Adipocyte (in vitro differentiated cells): ENCODE measurements around the gene PDE8B.

Experiments used
- DNase-seq: peaks from one replicate; pipeline ENCODE4 v3.0.0-alpha.2; 2015; ENCODE audit warnings: low read depth
- H3K27me3 ChIP-seq: replicated peaks from 2 replicates; pipeline ENCODE4 v1.7.0; 2013; ENCODE audit warnings: mild to moderate bottlenecking, low read length, moderate library complexity; ENCODE audit not compliant: control insufficient read depth, insufficient read depth
- H3K36me3 ChIP-seq: 2 replicates; pipeline ENCODE4 v1.7.0; 2013; ENCODE audit warnings: low read length, mild to moderate bottlenecking, moderate library complexity; ENCODE audit not compliant: control insufficient read depth, insufficient read depth, severe bottlenecking
- H3K4me1 ChIP-seq: 2 replicates; pipeline ENCODE4 v1.7.0; 2013; ENCODE audit warnings: mild to moderate bottlenecking, low read length, moderate library complexity; ENCODE audit not compliant: control insufficient read depth, insufficient read depth
- H3K4me3 ChIP-seq: 2 replicates; pipeline ENCODE4 v1.7.0; 2013; ENCODE audit warnings: mild to moderate bottlenecking, low read length, moderate library complexity
- H3K9ac ChIP-seq: 2 replicates; pipeline ENCODE4 v1.7.0; 2013; ENCODE audit warnings: mild to moderate bottlenecking, low read length, moderate library complexity
- H3K9me3 ChIP-seq: 2 replicates; pipeline ENCODE4 v1.7.0; 2013; ENCODE audit warnings: mild to moderate bottlenecking, low read length, moderate library complexity; ENCODE audit not compliant: control insufficient read depth

The PDE8B gene

DNA sequence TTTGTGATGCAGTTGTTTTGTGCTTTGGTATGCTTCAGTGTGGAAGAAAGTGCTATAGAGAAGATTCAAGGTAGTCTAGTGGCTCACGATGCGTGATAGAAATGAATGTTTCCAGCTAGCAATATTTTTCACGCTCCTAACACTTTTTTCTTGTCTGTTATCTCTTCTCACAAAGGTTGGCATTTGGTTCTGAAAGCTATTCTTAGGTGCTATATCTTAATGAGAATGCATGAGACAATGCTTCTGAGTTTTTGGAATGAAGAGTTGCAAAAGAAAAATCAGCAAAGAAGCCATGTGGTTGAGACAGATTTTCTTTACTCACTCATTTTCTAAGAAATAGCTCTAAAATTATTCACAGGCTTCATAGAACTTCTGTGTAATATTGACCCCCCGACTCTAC is 122.6 kb downstream of the PDE8B start:
- no peak for DNase-seq
- H3K9me3 ChIP-seq = no peaks in the 10 kb centered on the region
- no peak overlapping the region for H3K9ac ChIP-seq
- no peaks in the 10 kb centered on the region for H3K27me3 ChIP-seq
- peaks cover 16% of the 10 kb centered on the region for H3K4me1 ChIP-seq
- peaks cover 13% of the 10 kb centered on the region for H3K36me3 ChIP-seq
- H3K4me3 ChIP-seq = no peak overlapping the region

DNA sequence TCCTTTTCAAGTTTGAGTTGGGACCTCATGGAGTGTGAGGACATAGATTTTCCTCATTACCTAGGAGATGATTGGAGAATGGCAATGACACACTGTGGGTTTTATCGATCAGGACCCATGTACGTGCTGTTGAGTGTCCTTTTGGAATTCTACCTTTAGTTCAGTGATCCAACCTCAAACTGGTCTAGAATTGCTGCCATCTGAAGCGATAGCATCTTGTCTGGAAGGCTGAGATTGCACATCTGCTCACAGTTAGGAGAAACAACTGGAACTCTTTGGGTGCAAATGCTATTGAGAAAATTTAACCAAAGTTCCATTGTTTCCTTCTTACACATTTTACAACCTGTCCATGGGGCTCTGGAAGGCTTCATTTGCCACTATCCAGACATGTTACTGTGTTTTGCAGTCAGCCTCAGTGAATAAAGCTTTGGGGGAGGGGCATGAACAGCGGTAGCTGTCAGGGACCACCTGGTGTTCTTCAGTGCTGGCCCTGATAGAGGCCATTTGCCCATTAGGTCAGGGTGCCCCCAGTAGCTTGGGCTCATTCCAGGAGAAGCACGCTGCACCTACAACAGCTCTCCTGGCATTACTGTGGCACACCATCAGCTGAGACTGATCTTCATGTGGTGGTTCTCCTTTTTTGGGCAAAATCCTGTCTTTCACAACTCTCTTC is 123.1 kb downstream of the PDE8B start:
- no peak for DNase-seq
- peaks cover 13% of the 10 kb centered on the region for H3K4me1 ChIP-seq
- peaks cover 13% of the 10 kb centered on the region for H3K36me3 ChIP-seq
- no peaks in the 10 kb centered on the region for H3K27me3 ChIP-seq
- no peaks in the 10 kb centered on the region for H3K9me3 ChIP-seq
- no peak overlapping the region for H3K9ac ChIP-seq
- H3K4me3 ChIP-seq = no peak overlapping the region

DNA sequence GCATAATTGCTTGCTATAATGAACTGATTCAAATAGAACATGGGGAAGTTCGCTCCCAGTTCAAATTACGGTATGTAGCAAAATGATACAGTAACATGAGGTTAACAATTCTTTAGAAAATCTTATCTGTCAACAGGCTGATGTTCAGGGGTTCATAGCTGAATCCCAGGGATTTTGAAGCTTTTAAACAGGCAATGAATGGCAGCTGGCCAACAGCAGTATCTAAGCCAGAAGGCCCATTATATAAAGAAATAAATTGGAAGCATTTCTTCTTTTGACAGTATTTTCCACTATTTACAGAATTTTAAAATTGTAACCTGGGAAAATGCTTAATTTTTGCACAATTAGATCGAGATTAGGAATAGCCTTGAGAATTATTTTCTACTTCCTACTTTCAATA is 126.8 kb downstream of the PDE8B start:
- no peaks in the 10 kb centered on the region for H3K9me3 ChIP-seq
- DNase-seq = no peak
- no peak overlapping the region for H3K4me3 ChIP-seq
- H3K4me1 ChIP-seq = no peaks in the 10 kb centered on the region
- no peaks in the 10 kb centered on the region for H3K27me3 ChIP-seq
- peaks cover 10% of the 10 kb centered on the region for H3K36me3 ChIP-seq
- H3K9ac ChIP-seq = no peak overlapping the region

DNA sequence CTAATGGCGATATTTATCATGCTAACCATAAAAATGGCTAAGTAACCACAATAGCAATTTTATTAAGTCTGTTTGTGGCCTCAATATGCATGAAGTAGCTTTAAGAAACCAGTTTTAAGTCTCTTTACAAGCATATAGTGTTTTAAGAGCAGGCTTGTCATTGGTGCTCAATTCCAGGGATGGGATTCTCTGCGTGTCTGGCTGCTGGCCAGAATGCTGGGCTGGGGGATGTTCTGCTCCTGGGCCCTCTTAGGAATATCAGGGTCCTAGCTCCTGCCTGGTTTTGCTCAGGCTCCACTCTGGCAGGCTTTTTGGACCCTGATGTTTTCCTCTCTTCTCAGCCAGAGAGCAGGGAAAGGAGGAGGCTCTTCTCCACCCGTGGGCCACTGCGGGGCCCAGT is 127.2 kb downstream of the PDE8B start:
- Histone ChIP-seq H3K9me3 (no peaks in the 10 kb centered on the region), H3K9ac (no peak overlapping the region), H3K4me3 (no peak overlapping the region), H3K27me3 (no peaks in the 10 kb centered on the region), H3K4me1 (no peaks in the 10 kb centered on the region), H3K36me3 (peaks cover 10% of the 10 kb centered on the region)
- DNase-seq = no peak

DNA sequence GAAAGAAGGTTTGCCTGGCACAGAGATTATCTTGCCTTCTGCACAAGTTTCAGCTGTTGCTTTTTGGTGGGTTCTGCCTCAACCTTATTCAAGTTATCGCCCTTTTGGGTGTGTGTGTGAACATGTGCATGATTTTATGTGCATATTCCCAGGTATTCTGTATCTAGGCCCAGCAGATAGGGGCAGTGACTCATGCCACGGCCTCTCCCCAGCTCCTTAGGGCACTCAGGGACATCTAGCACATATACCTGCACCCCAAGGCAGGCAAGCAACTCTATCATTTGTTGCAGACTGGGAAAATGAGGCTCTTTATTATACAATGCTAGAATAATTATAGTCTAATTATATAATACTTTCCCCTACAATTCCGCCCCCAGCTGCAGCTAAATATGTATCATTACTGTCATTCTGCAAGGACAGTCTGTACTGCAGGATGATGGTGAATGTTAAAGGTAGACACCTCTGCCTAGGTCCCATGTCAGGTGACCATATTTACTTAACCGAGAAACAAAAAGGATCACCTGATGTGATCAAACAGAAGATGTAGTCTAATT is 128.9 kb downstream of the PDE8B start:
- H3K9ac ChIP-seq = no peak overlapping the region
- H3K4me3 ChIP-seq = no peak overlapping the region
- H3K36me3 ChIP-seq = peaks cover 8% of the 10 kb centered on the region
- no peak for DNase-seq
- no peaks in the 10 kb centered on the region for H3K27me3 ChIP-seq
- H3K4me1 ChIP-seq = no peaks in the 10 kb centered on the region
- H3K9me3 ChIP-seq = no peaks in the 10 kb centered on the region

DNA sequence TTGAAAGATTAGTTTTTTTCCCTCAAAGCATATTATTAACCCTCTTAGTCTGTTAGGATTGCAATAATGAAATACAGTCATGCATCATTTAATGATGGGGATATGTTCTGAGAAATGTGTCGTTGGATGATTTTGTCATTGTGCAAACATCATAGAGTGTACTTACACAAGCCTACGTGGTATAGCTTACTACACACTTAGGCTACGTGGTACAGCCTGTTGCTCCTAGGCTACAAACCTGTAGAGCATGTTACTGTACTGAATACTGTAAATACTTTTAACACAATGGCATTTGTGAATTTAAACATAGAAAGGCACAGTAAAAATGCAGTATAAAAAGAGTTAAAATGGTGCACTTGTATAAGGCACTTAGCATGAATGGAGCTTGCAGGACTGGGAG is 132.7 kb downstream of the PDE8B start:
- Histone ChIP-seq H3K4me1 (no peaks in the 10 kb centered on the region), H3K4me3 (no peak overlapping the region), H3K9ac (no peak overlapping the region), H3K36me3 (peaks cover 25% of the 10 kb centered on the region), H3K9me3 (no peaks in the 10 kb centered on the region), H3K27me3 (no peaks in the 10 kb centered on the region)
- DNase-seq = no peak

DNA sequence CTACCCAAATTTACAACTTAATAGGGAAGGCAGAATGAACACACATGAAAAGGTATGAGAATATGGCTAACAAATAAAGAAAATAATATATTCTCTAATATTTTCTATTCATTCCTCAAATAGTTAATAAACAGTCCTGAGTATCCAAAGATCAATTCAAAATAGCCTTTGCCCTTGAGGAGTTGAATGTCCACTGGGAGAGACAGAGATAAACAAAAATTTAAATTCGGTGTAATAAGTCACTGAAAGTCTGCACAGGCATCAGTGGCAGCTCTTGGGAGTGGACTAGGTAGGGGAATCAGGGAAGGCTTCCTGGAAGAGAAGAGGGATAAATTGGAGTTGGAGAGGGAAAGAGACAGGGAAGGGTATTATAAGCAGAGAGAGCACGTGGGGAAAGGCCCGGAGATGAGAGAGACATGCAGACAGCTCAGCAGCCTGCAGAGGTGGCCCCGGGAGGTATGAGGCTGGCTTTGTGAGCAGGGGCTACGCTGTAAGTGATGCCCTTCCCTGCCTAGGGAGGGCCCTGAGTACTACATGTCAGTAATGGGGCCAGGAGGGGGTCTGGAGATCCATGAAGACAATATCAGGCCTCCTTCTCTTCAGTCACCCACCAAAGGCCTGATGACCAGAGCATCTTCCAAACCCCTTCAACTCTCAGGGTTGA is 137.1 kb downstream of the PDE8B start:
- Histone ChIP-seq H3K27me3 (peaks cover 4% of the 10 kb centered on the region), H3K36me3 (peaks cover 24% of the 10 kb centered on the region), H3K4me1 (no peaks in the 10 kb centered on the region), H3K4me3 (no peak overlapping the region), H3K9me3 (no peaks in the 10 kb centered on the region), H3K9ac (no peak overlapping the region)
- DNase-seq = no peak

DNA sequence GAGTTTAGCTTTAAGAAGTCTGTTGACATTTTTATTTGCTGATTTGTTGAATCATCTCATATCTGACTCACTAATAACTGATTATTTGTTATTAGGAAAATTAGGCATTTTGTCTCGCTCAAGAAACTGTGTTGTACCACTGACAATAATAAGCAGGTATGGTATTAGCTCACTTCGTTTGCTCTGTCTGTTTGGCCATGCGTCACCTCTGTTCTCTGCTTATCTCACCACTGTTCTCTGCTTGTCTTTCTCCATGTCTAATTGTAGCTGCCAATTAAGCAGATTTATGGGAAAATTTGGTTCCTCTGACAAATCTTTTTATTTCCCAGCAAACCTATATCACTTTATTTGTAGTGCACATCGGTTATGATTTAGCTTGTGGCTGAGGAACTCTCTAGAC is 142.8 kb downstream of the PDE8B start:
- Histone ChIP-seq H3K9ac (no peak overlapping the region), H3K27me3 (peaks cover 4% of the 10 kb centered on the region)
- DNase-seq = no peak

DNA sequence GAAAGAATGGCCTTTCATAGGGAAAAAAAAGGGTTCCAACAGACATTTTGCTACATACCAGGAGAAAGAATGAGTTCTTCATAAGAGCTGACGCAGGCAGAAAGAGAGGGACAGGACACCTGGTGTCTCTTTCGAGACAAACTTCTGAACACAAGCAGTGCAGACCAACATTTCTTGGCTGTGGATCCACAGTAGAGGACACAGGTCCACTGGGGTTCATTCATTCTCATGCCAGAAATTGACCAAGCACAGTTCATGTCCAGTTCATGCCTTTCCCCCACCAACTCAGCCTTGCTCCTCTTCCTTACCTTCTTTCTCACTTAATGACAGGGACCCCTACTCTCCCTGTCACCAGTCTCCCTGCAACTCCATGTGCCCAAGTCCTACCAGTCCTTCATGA is 144.0 kb downstream of the PDE8B start:
- Histone ChIP-seq H3K4me1 (peaks cover 15% of the 10 kb centered on the region), H3K36me3 (peaks cover 8% of the 10 kb centered on the region), H3K9me3 (no peaks in the 10 kb centered on the region), H3K4me3 (no peak overlapping the region), H3K27me3 (peaks cover 4% of the 10 kb centered on the region), H3K9ac (no peak overlapping the region)
- no peak for DNase-seq

More for the DNA sequence above, 142.8 kb downstream of the PDE8B start:
- no peaks in the 10 kb centered on the region for H3K9me3 ChIP-seq
- H3K4me1 ChIP-seq = peaks cover 4% of the 10 kb centered on the region
- no peak overlapping the region for H3K4me3 ChIP-seq
- H3K36me3 ChIP-seq = peaks cover 8% of the 10 kb centered on the region

DNA sequence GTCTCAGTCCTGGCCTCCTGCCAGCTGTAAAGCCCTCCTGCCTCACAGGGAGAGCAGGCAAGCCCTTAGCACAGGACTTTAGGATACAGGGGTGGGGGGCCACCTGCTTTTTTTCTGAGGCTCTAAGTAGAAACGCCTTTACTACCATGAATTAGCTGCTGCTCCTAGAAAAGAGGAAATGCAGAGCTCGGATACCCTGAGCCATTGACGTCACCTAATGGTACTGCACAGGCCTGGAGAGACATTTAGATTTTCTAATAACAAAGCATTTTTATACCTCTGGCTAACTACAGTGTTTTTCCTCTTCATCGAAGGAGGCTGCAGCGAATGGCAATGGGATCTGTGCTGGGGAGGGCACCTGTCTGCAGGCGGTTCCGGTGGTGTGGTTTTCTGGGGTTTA is 144.6 kb downstream of the PDE8B start:
- Histone ChIP-seq H3K9ac (no peak overlapping the region), H3K27me3 (peaks cover 4% of the 10 kb centered on the region), H3K36me3 (peaks cover 8% of the 10 kb centered on the region), H3K9me3 (no peaks in the 10 kb centered on the region), H3K4me1 (peaks cover 15% of the 10 kb centered on the region), H3K4me3 (no peak overlapping the region)
- no peak for DNase-seq

DNA sequence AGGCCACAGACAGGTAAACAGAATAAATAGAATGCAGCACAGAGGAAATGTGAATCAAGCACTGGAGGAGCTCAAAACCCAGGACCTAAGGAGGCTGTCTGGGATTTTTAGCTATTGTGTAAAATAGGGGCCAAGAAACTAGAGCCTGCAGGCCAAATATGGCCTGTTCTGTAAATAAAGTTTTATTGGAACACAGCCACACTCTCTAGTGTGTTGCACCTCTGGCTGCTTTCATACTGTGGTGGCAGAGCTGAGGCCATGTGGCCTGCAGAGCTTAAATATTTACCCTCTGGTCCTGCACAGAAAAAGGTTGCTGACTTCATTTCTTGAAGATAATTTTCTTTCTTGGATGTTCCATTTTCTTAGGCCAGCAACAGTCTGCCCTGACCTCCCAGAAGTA is 145.3 kb downstream of the PDE8B start:
- H3K9me3 ChIP-seq = no peaks in the 10 kb centered on the region
- H3K36me3 ChIP-seq = peaks cover 8% of the 10 kb centered on the region
- peaks cover 15% of the 10 kb centered on the region for H3K4me1 ChIP-seq
- H3K4me3 ChIP-seq = no peak overlapping the region
- no peak overlapping the region for H3K9ac ChIP-seq
- peaks cover under 1% of the 10 kb centered on the region for H3K27me3 ChIP-seq
- DNase-seq = no peak
